Stromal cell of bone marrow (primary cell): ENCODE results near the gene LACRT.
A peak's percentile ranks its signal among the peaks of the same experiment; 100 is the strongest.

Experiments used
- DNase-seq: peaks from one replicate; pipeline ENCODE4 v3.0.0-alpha.2; 2012; ENCODE audit warnings: low read depth

Gene LACRT

DNA sequence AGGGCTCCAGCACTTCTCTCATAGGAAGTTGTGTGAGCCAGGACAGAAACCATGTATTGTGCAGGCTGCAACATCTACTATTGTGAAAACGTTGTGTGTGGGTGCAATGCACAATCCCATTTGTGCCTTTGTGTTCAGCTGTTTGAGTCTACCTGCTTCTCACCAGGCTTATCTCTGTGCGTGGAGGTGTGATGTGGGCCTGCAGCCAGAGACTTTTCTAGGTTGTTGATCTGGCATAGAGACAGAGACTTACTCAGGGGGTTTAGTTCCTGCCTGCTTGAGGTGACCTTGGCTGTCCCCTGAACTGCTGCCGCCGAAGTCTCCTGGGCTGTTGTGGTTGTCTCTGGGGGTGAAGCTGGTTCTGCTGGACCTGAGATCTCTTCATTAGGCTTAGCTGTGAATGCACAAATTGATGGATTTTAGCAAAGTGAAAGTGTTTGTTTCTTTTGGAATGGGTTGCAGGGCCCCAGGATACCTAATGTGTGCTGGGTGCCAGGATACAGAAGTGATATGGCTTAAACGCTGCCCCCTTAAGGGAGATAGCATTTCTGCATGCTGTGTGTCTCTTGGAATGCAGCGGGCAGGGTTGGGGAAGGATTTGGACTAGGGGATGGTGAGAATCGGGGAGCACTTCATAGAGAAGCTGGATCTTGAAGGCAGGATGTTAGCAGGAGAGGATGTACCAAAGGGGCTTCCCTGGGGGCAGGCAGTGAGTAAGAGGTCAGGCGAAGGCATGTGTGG lies 2.5 kb downstream of the LACRT start:
- DNase-seq = no peak

- no peak for DNase-seq
These were observed 3.1 kb downstream of the LACRT start for GRCh38 chr12:54631551-54631950.

- no peak for DNase-seq
These were observed 4.8 kb downstream of the LACRT start for GRCh38 chr12:54629925-54630324.

GRCh38 chr12:54628186-54628846 lies 6.4 kb downstream of the LACRT start:
- DNase-seq = no peak

DNA sequence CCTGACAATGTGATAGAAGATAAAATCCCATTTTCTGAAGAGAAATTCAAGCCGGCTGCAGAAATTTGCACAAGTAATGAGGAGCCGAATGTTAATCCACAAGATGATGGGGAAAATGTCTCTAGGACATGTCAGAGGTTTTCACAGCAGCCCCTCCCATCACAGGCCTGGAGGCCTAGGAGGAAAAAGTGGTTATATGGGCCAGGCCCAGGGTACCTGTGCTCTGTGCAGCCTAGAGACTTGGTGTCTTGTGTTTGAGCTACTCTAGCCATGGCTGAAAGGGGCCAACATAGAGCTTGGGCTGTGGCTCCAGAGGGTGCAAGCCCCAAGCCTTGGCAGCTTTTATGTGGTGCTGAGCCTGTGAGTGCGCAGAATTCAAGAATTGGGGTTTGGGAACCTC lies 7.4 kb downstream of the LACRT start:
- DNase-seq = no peak

DNA sequence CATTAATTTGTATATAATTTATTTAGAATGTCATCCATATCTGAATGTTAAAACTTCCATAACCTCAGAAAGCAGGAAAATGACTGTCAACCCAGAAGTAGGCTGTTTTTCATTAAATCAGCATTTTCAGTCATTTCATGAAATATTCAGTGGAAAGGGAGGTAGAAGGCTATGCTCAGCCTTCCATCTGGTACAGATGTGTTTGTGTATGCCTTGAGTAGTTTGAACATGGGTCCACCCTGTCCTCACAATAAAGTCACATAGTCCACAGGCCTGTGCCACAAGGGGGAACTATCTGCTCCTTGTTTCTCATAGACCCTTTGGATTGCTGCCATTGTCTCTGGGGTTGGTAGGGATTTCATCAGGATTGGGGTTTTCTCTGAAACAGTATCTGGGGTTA lies 9.1 kb downstream of the LACRT start:
- DNase-seq = no peak

DNA sequence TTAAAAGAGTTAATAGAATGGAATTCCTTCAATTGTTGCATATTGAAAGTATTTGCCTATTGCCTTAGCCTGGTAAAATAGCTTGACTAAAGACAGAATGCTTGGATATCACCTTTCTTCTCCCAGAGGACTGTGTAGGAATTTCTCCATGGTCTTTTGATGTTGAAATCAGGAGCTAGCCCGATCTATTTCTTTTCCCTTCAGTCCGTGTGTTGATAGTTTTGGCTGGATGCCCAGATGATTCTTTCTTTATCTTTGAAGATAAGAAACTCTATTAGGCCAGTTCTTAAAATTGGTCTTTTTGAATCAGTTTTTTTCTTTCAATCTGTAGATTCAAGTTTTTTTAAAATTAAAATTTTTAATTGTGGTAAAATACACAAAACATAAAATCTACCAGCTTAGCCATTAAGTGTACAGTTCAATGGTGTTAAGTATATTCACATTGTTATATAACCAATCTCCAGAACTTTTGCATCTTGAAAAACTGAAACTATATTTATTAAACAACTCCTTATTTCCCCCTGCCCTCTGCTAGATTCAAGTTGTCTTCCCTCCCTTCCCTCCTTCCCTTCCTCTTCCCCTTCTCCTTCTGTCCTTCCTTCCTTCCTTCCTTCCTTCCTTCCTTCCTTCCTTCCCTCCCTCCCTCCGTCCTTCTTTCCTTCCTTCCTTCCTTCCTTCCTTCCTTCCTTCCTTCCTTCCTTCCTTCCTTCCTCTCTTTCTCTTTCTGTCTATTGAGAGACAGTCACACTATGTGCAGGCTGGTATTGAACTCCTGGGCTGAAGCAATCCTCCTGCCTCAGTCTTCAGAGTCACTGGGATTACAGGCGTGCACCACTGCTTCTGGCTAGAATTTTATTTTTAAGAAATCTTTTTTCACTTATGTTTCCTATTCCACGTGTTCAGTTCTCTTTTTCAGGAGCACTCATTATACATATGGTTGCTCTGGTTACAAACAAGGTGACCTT lies 10.1 kb downstream of the LACRT start:
- DNase-seq = no peak

DNA sequence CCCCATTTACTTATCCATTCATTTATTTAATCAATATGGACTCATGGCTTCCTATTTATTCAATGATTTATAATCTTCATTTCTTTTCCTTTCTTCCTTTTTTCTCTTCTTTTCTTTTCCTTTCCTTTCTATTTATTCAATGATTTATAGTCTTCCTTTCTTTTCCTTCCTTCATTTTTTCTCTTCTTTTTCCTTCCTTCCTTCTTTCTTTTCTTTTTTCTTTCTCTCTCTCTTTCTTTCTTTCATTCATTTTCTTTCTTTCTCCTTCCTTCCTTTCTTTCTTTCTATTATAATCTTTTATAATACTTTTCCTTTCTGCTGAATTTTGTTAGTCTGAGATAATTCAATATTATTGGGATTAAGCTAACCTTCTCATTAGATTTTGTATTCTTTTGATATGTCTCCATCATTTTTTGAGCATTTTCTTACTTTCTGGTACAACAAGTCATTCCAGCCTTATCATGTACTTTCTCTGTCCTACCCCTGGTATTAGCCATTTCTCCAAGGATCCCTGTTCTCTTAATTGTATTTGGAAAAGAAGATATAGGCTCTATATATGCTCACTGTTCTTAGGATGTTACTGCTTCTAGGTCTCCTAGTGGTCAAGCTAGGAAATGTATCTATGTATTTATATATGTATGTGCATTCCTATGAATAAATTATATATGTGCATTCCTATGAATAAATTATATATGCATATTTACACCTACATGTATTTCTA lies 12.1 kb downstream of the LACRT start:
- DNase-seq = no peak

DNA sequence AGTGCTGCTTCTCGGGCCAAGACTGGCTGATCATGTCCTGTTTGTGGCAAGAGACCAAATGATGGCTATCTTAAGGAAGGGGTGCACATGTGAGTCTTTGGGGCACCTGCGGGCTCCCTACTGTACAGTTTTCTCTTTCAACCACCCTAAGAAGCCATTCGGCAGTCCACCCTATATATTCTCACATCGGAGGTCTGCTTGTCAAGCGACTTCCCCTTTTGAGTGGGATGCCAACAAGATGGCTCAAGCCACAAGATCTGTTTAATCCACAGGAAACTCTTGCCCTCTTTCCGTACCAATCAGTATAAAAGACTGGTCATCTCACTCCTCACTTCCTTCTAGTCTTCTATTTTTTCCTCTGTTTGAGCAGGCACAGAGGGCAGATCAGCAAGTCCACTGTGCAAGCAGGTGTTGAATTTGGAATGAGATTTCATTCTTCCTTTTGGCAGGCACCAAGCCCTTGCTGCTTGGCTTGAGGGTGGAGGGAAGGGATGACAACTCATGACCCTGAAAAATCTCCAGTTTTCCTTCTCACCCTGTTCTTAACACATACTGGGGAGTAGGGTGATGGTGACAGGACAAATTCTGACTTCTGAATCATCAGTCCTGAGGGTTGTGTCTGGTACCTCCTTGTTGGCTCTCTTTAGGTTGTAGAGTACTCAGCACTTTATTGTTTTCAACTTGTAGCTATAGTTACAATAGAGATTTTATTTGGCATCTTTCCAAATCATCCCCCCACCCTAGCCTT lies 17.6 kb downstream of the LACRT start:
- no peak for DNase-seq

- no peak for DNase-seq
These were observed 22.4 kb downstream of the LACRT start for GRCh38 chr12:54612225-54612750.

GRCh38 chr12:54611715-54612149 lies 23.0 kb downstream of the LACRT start:
- DNase-seq = no peak

- no peak for DNase-seq
These were observed 25.9 kb downstream of the LACRT start for GRCh38 chr12:54608769-54609168.

- no peak for DNase-seq
These were observed 26.5 kb downstream of the LACRT start for GRCh38 chr12:54608156-54608555.

GRCh38 chr12:54606556-54606955 lies 28.1 kb downstream of the LACRT start:
- DNase-seq = no peak

- DNase-seq = no peak
These were observed 29.3 kb downstream of the LACRT start for GRCh38 chr12:54605138-54605970.

DNA sequence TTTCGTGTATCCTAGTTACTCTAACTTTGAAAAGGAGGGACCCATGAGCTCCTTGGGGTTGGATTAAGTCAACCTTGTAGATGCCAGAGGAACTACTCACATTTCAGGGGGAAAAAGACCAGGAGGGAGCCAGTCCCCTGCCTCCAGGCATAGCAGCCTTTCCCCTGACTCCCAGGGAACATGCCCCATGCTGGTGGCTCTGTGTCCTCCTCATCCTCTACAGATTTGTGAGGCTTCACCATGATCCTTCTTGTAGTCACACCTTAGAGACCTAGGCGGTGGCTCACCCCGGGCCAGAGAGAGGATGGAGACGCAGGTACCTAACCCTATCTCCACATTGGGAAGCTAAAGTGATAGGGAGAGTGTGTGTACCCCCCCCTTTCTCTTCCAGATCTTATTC lies 30.3 kb downstream of the LACRT start:
- no peak for DNase-seq

- no peak for DNase-seq
These were observed 30.8 kb downstream of the LACRT start for GRCh38 chr12:54603872-54604271.

DNA sequence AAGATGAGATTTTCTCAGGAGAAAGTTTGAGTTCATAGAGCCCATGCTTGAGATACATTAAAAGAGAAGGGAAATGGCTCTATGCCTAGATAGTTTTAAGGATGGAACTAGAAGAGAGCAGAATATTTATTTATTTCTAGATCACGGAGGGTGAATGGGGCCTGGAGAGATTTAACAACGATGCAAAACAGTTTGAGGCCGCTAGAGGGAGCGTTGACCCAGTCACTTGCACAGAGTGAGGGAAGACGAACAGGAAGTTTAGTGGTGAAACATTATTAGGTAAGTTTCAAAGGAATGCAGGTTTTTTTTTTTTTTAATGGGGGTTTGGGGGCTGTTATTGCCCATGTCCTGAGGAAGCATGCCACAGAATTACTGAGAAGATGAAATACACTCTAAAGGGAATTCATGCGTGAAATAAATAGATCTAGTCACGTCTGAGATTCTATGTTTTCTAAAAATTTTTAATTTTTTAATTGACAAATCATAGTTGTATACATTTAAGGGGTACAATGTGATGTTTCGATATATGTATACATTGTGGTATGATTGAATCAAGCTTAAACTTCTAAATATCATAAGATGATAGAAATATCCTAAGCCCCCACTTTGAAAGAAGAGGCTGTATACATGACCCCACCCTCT lies 31.4 kb downstream of the LACRT start:
- DNase-seq = peak; percentile 47

DNA sequence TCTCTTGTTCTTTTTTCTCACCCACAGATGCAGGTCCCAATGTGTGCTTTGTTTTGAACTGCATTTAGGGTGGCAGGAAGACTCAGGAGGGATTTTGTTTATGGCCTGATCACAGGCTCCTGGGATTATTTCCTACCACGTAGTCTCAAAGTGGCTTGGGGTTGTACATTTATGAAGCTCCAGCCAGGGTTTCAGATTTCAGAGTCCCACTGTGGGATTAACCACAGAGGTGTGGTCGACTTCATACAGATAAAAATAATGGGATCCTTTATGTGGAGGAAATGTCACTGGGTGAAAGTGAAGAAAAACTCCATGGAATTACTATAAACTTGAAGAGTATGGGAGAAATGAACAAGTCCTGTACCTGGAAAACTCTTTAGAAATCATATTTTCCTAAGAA lies 32.0 kb downstream of the LACRT start:
- DNase-seq = no peak

DNA sequence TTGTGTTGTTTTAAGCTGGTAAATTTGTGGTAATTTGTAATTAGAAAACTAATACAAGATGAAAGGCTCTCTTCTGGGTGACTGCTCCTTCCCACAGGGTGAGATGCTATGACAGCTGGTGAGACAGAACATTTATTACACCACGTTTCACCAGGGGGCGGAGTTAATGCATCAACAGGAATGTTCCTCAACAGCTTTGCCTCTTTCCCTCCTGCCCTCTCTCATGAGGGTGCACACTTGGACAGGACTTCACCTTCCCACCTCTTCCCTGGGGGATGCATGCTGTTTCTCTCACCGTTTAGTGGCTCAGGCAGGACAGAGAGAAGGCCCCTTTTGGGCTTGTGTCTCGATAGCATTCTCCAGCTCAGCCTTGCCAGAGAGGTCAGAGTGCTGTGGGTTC lies 32.9 kb downstream of the LACRT start:
- no peak for DNase-seq
